Naive thymus-derived CD8-positive, alpha-beta T cell (primary cell): Measurements from ENCODE around the gene VAMP1. TPM values are rescaled to one million over a fixed set of nuclear protein-coding genes. Genes with fewer than 3 reads are reported as not detected.
"Not testable (repeated sequence)": the region's sequence is repeated elsewhere in the genome, so short reads cannot be mapped to it uniquely, and the experiment has no call there.

ENCODE experiments used
- ATAC-seq, 2 donors: fragments of 150-1000 bp; cut with Tn5 transposase in 1 of 2; sonication (Bioruptor Pico), chemical (Tn5 transposase) in 1 of 2; 1 replicate in 1 of 2; 2 replicates in 1 of 2; pipeline ENCODE4 v1.10.0; 2021; ENCODE audit warnings: mild to moderate bottlenecking in 2 of 2, moderate library complexity in 2 of 2
- POLR2A ChIA-PET: fragments of 350-600 bp; sonication (Branson Sonifier 250); formaldehyde crosslinking; loops from one replicate; lab custom pipeline; 2021; ENCODE audit warnings: antibody characterized with exemption; lab: Charles Lee
- DNase-seq, 10 donors: peaks; one replicate each; pipeline versions ENCODE4 v3.0.0 to v3.0.0-alpha.2; 2020 to 2022
- H3K27ac Mint-ChIP-seq, 10 donors: one replicate each; pipeline ENCODE4 v1.8.0; 2020 to 2022; ENCODE audit warnings: mild to moderate bottlenecking in 10 of 10, mixed read lengths in 10 of 10, moderate library complexity in 4 of 10, inconsistent platforms in 1 of 10
- H3K27me3 Mint-ChIP-seq, 5 donors: one replicate each; pipeline ENCODE4 v1.8.0; 2021 to 2022; ENCODE audit warnings: mixed read lengths in 5 of 5
- H3K36me3 Mint-ChIP-seq, 3 donors: one replicate each; pipeline ENCODE4 v1.8.0; 2020 to 2022; ENCODE audit warnings: mixed read lengths in 3 of 3, mild to moderate bottlenecking in 2 of 3, inconsistent platforms in 1 of 3
- H3K4me1 Mint-ChIP-seq, 4 donors: one replicate each; pipeline ENCODE4 v1.8.0; 2021 to 2022; ENCODE audit warnings: mixed read lengths in 4 of 4
- H3K4me3 Mint-ChIP-seq, 10 donors: one replicate each; pipeline ENCODE4 v1.8.0; 2020 to 2022; ENCODE audit warnings: mild to moderate bottlenecking in 10 of 10, mixed read lengths in 10 of 10, moderate library complexity in 6 of 10, inconsistent platforms in 1 of 10
- H3K9me3 Mint-ChIP-seq, 9 donors: one replicate each; pipeline ENCODE4 v1.8.0; 2020 to 2022; ENCODE audit warnings: mixed read lengths in 9 of 9, mild to moderate bottlenecking in 3 of 9, inconsistent platforms in 1 of 9, moderate library complexity in 1 of 9
- polyA plus RNA-seq, 3 donors: library from polyadenylated mRNA; unstranded; fragments of 300-500 nt; fragmentation: Illumina TruSeq; gene quantifications; one replicate each; pipeline ENCODE4 v1.2.3, GENCODE V29; 2021
- total RNA-seq, 8 experiments: library from RNA in 2 of 8; stranded (reverse) in 2 of 8; gene quantifications; one replicate each; pipeline ENCODE4 v1.2.3 and lab custom pipeline; 2021 to 2026

The VAMP1 gene, protein sequence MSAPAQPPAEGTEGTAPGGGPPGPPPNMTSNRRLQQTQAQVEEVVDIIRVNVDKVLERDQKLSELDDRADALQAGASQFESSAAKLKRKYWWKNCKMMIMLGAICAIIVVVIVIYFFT
- total RNA-seq, result 10 to 100 TPM; 91.4 to 92.6 TPM
- 10 to 100 TPM in 2 of 3 donors, 1 to 10 TPM in 1; 9.7 to 13.6 (median 10.9) TPM for polyA plus RNA-seq
- 36.8 to 84.4 (median 68.5) reads per million in 6 experiments for total RNA-seq (lab: John Stamatoyannopoulos, UW)

DNA sequence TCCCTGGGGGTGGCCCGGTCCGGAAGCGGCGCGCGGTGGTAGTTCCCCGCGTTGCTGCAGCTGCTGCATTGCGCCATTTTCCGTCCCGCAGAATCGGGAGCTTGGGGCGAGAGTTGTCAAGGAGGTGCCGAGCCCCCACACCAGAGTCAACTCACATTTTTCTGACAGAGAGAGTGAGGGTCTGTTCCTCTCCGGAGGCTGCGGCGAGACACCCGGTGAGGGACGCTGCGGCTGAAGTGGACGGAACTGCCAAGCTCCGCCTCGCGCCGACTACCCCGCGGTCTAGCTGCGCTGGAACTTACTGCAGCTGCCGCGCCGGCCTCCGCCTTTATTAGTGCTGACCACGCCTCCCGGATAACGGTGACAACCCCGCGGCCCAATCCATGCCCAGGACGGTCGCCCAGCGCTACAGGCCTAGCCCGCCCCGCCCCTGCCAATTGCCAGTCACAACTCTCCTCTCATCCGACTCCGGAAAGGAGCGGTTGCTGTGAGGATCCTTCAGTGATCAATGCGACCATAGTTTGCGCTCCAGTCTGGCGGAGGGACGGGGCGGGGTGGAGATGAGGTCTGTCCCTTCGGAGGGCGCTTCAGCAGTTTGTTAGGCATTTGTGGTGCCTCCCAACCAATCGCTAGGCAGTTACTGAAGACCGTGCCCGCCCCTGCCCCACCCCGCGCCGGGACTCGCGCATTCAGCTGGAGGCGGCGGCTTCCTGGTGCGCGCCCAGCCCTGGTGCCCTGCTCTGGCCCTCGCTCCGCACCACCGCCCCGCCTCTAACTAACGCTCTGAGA, at the start of gene VAMP1:
TSS of gene VAMP1 (minus strand) at position 303 of the 789 bp plus-strand sequence. CDS start at position 157, 146 bp downstream.
- POLR2A ChIA-PET, result interaction anchor here (0.5 to 5.6 kb wide), 39 partner anchors 9 to 366 kb away, joined by 3 to 104 read pairs (median 5); partner anchors contain the start of genes CD27, GAPDH, LPAR5 and MLF2
- peak; percentile 90 to 98 (median 95) for DNase-seq
- Mint-ChIP-seq H3K27me3 (peaks cover 0 to 2% (median 0%) of the 10 kb centered on the region in 5 donors), H3K36me3 (peaks cover 0 to 26% (median under 1%) of the 10 kb centered on the region in 3 donors), H3K4me1 (peaks cover 30 to 54% (median 52%) of the 10 kb centered on the region in 4 donors), H3K4me3 (peak within 1 kb of the TSS; percentile 78 to 96 (median 92)), H3K9me3 (no peaks in the 10 kb centered on the region), H3K27ac (peak within 1 kb of the TSS; percentile 82 to 98 (median 95))
- peak; percentile 88 for ATAC-seq

DNA sequence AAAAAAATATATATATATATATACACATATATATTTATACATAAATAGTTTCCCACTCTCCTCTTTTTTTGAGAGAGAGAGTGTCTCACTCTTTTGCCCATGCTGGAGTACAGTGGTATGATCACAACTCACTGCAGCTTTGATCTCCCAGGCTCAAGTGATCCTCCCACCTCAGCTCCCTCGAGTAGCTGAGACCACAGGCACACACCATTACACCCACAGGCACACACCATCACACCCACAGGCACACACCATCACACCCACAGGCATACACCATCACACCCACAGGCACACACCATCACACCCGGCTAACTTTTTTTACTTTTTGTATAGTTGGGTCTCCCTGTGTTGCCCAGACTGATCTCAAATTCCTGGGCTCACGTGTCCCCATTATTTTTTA, 49.7 kb upstream of the VAMP1 start:
- DNase-seq (no peak), ATAC-seq (no peak)
- Mint-ChIP-seq H3K4me1 (peaks cover 0 to 3% (median 0%) of the 10 kb centered on the region in 4 donors), H3K9me3 (no peaks in the 10 kb centered on the region), H3K36me3 (peaks cover 4 to 88% (median 30%) of the 10 kb centered on the region in 3 donors), H3K4me3 (no peak overlapping the region), H3K27me3 (no peaks in the 10 kb centered on the region), H3K27ac (peak overlapping the region in 2 of 10 donors; percentile 53 to 60)
- POLR2A ChIA-PET, result no interaction called here

GRCh38 chr12:6508087-6508486, 37.6 kb upstream of the VAMP1 start:
- POLR2A ChIA-PET, result interaction anchor here (0.7 kb wide), 1 partner anchor 12 kb away, joined by 3 read pairs; no protein-coding TSS in a partner anchor
- Mint-ChIP-seq H3K36me3 (peaks cover 0 to 57% (median 21%) of the 10 kb centered on the region in 3 donors), H3K9me3 (no peaks in the 10 kb centered on the region)

GRCh38 chr12:6507102-6507998, 36.9 kb upstream of the VAMP1 start:
- Mint-ChIP-seq H3K36me3 (peaks cover 0 to 50% (median 18%) of the 10 kb centered on the region in 3 donors), H3K27ac (peak overlapping the region in 1 of 10 donors; percentile 66), H3K4me1 (peaks cover 0 to 8% (median 7%) of the 10 kb centered on the region in 4 donors), H3K4me3 (no peak overlapping the region), H3K9me3 (no peaks in the 10 kb centered on the region), H3K27me3 (no peaks in the 10 kb centered on the region)
- no peak for DNase-seq
- ATAC-seq, result no peak
- POLR2A ChIA-PET, result interaction anchor here (0.7 kb wide), 1 partner anchor 11 kb away, joined by 3 read pairs; no protein-coding TSS in a partner anchor

More at GRCh38 chr12:6508087-6508486, 37.6 kb upstream of the VAMP1 start:
- no peak for DNase-seq
- Mint-ChIP-seq H3K4me3 (no peak overlapping the region), H3K27me3 (no peaks in the 10 kb centered on the region), H3K4me1 (peaks cover 0 to 8% (median 7%) of the 10 kb centered on the region in 4 donors), H3K27ac (peak overlapping the region in 1 of 10 donors; percentile 66)
- no peak for ATAC-seq

GRCh38 chr12:6500466-6500865, 30.0 kb upstream of the VAMP1 start:
- Mint-ChIP-seq H3K4me1 (peaks cover under 1 to 25% (median 15%) of the 10 kb centered on the region in 4 donors), H3K27me3 (no peaks in the 10 kb centered on the region), H3K9me3 (no peaks in the 10 kb centered on the region), H3K4me3 (no peak overlapping the region), H3K27ac (no peak overlapping the region), H3K36me3 (peaks cover 0 to 20% (median 6%) of the 10 kb centered on the region in 3 donors)
- POLR2A ChIA-PET, result interaction anchor here (0.7 kb wide), 1 partner anchor 182 kb away, joined by 3 read pairs; no protein-coding TSS in a partner anchor
- ATAC-seq, result no peak
- DNase-seq, result no peak

DNA sequence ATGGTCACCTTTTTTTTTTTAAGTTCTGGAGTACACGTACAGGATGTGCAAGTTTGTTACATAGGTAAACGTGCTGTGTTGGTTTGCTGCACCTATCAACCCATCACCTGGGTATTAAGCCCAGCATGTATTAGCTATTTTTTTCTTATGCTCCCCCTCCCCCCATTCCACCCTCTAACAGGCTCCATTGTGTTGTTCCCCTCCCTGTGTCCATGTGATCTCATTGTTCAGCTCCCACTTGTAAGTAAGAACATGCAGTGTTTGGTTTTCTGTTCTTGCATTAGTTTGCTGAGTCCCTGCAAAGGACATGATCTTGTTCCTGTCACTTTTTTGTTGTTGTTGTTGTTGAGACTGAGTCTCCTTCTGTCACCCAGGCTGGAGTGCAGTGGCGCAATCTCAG, 26.8 kb upstream of the VAMP1 start:
- DNase-seq, H3K27me3 Mint-ChIP-seq, H3K9me3 Mint-ChIP-seq, ATAC-seq: not testable (repeated sequence)
- H3K27ac Mint-ChIP-seq, result peak overlapping the region in 8 of 10 donors; percentile 44 to 97 (median 76)
- H3K4me3 Mint-ChIP-seq, result peak overlapping the region in 1 of 10 donors; percentile 45
- POLR2A ChIA-PET, result interaction anchor here (0.6 to 7.2 kb wide), 6 partner anchors 8 to 71 kb away, joined by 3 to 104 read pairs (median 4); partner anchors contain the start of genes GAPDH and VAMP1
- H3K4me1 Mint-ChIP-seq, result peaks cover 13 to 46% (median 35%) of the 10 kb centered on the region in 4 donors
- peaks cover 0 to 23% (median 0%) of the 10 kb centered on the region in 3 donors for H3K36me3 Mint-ChIP-seq

- POLR2A ChIA-PET, result interaction anchor here (0.7 to 7.2 kb wide), 8 partner anchors 25 to 158 kb away, joined by 3 to 104 read pairs (median 6); partner anchors contain the start of genes GAPDH, TNFRSF1A and VAMP1
- no peaks in the 10 kb centered on the region for H3K27me3 Mint-ChIP-seq
- H3K36me3 Mint-ChIP-seq, result peaks cover 0 to 45% (median 5%) of the 10 kb centered on the region in 3 donors
Observed at GRCh38 chr12:6494968-6495367, 24.5 kb upstream of the VAMP1 start.

DNA sequence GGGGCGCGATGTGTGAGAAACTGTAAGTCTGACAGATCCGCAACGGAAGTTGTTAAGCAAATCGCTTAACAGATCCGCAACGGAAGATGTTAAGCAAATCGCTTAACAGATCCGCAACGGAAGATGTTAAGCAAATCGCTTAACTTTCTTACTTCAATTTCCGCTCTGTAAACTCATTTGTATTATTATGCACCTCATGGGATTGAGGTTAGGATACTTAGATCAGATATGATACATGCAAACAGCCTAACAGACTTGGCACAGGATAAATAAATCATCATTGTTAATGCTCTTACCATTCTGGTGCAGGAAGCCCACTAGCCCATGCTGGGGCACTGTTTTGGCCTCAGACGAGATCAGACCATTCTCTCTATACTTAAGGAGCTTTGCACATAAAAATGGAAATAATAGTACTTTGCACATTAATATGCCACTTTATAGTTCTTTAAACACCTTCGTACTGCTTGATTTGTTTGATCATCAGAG, 23.8 kb upstream of the VAMP1 start:
- Mint-ChIP-seq H3K4me1 (peaks cover 15 to 50% (median 37%) of the 10 kb centered on the region in 4 donors), H3K4me3 (peak overlapping the region; percentile 91 to 99 (median 98)), H3K36me3 (peaks cover 0 to 45% (median 5%) of the 10 kb centered on the region in 3 donors), H3K27ac (peak overlapping the region; percentile 13 to 98 (median 96)), H3K9me3 (no peaks in the 10 kb centered on the region), H3K27me3 (no peaks in the 10 kb centered on the region)
- POLR2A ChIA-PET, result interaction anchor here (0.7 to 7.2 kb wide), 8 partner anchors 25 to 158 kb away, joined by 3 to 104 read pairs (median 6); partner anchors contain the start of genes GAPDH, TNFRSF1A and VAMP1
- peak in 1 of 10 donors; percentile 54 for DNase-seq
- ATAC-seq, result peak; percentile 1 to 3

More at GRCh38 chr12:6494968-6495367, 24.5 kb upstream of the VAMP1 start:
- ATAC-seq (no peak), DNase-seq (no peak)
- Mint-ChIP-seq H3K9me3 (no peaks in the 10 kb centered on the region), H3K27ac (peak overlapping the region; percentile 13 to 98 (median 96)), H3K4me3 (peak overlapping the region; percentile 91 to 99 (median 98)), H3K4me1 (peaks cover 15 to 50% (median 37%) of the 10 kb centered on the region in 4 donors)

DNA sequence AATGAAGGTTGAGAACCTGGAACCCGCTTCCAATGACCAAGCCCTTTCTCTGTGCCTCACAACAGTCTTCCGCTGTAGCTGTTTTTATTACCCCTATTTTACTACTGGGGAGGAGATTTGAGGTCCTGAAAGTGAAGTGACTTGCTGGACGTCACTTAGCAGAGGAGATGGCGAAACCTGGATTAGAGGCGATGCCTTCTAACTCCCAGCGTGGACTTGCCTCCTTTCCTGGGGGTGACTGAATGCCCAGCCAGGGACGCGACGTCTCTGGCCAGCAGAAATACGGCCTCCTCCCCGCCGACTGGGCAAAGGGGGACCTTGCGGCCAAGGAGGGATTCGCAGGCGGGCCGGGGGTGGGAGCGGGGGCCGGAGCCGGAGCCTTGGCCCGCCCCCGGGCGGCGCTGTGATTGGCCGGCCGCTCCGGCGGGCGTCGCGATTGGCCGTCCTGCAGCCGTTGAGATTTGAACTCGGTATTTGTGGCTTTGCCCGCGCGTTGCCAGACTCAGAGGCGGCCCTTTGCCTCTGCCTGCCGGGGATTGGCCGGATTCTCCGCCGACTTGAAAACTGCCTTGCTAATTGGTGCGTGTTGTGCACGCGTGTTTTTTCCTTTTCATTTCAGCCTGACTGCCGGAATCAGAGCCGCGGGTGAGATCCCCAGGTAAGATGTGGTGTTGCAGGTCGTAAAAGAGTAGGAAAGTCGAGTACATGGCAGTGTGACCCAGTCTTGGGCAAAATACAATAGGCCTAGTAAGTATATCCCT, 23.2 kb upstream of the VAMP1 start, which contains the start of gene NCAPD2:
TSS of gene NCAPD2 (plus strand) at position 606 of the 761 bp plus-strand sequence. CDS start 997 bp downstream, outside the sequence.
- H3K36me3 Mint-ChIP-seq, result peaks cover 0 to 42% (median 5%) of the 10 kb centered on the region in 3 donors
- H3K4me3 Mint-ChIP-seq, result peak within 1 kb of the TSS; percentile 91 to 99 (median 98)
- DNase-seq, result peak; percentile 89 to 97 (median 95)
- H3K27me3 Mint-ChIP-seq, result no peaks in the 10 kb centered on the region
- ATAC-seq, result peak; percentile 83 to 87
- no peaks in the 10 kb centered on the region for H3K9me3 Mint-ChIP-seq
- peaks cover 15 to 50% (median 37%) of the 10 kb centered on the region in 4 donors for H3K4me1 Mint-ChIP-seq
- peak within 1 kb of the TSS; percentile 94 to 100 (median 97) for H3K27ac Mint-ChIP-seq
- POLR2A ChIA-PET, result interaction anchor here (0.7 to 7.2 kb wide), 32 partner anchors 11 to 379 kb away, joined by 3 to 104 read pairs (median 6); partner anchors contain the start of genes CD27, COPS7A, GAPDH and SPSB2

DNA sequence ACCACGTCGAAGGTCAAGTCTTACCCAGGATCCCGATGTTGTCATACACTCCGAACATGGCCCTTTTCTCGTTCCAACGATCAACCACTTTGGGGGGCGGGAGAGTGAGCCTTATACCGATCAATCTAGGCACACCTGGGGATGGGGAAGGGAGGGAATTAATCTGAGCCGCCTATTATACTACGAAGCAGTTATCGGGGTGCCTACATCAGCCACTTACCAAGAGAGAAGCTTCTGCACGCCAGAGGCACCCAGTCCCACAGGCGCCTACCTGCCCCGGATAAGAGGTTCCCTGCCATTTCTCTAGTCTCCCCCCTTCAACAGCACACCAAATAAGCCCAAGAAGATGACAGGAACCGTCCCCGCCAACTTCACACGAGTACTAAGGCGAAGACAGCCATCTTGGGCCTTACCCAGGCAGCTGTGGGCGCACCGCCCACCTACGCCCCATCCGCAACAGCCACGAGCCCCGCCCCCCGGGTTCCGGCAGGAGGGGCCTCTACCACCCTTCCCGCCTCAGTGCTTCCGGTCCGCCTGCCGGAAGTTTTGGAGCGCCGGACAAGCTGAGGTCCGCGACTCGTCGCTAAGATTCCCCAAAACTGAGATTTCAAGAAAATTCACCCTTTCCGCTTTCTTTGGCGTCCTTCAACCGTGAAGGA, 22.5 kb upstream of the VAMP1 start, which contains the start of gene MRPL51:
TSS of gene MRPL51 (minus strand) at position 425 of the 659 bp plus-strand sequence. CDS start at position 299, 126 bp downstream.
- ATAC-seq, result peak; percentile 77 to 79
- POLR2A ChIA-PET, result interaction anchor here (0.7 to 7.2 kb wide), 32 partner anchors 10 to 380 kb away, joined by 3 to 104 read pairs (median 5); partner anchors contain the start of genes CD27, COPS7A, GAPDH and SPSB2
- peaks cover 0 to 37% (median 5%) of the 10 kb centered on the region in 3 donors for H3K36me3 Mint-ChIP-seq

More for the DNA sequence above, 22.5 kb upstream of the VAMP1 start, which contains the start of gene MRPL51:
- H3K27me3 Mint-ChIP-seq, result peaks cover 0 to 2% (median 0%) of the 10 kb centered on the region in 5 donors
- peak within 1 kb of the TSS; percentile 91 to 99 (median 98) for H3K4me3 Mint-ChIP-seq
- no peaks in the 10 kb centered on the region for H3K9me3 Mint-ChIP-seq
- H3K27ac Mint-ChIP-seq, result peak within 1 kb of the TSS; percentile 94 to 100 (median 97)
- peak; percentile 89 to 98 (median 96) for DNase-seq
- peaks cover 15 to 50% (median 35%) of the 10 kb centered on the region in 4 donors for H3K4me1 Mint-ChIP-seq
